Suppressor macrophage (primary cell): ENCODE measurements around the gene KRTAP12-1.

Experiments
- DNase-seq, 4 experiments: peaks; one replicate each; pipeline ENCODE4 v3.0.0-alpha.2; 2020 to 2022

The KRTAP12-1 gene

DNA sequence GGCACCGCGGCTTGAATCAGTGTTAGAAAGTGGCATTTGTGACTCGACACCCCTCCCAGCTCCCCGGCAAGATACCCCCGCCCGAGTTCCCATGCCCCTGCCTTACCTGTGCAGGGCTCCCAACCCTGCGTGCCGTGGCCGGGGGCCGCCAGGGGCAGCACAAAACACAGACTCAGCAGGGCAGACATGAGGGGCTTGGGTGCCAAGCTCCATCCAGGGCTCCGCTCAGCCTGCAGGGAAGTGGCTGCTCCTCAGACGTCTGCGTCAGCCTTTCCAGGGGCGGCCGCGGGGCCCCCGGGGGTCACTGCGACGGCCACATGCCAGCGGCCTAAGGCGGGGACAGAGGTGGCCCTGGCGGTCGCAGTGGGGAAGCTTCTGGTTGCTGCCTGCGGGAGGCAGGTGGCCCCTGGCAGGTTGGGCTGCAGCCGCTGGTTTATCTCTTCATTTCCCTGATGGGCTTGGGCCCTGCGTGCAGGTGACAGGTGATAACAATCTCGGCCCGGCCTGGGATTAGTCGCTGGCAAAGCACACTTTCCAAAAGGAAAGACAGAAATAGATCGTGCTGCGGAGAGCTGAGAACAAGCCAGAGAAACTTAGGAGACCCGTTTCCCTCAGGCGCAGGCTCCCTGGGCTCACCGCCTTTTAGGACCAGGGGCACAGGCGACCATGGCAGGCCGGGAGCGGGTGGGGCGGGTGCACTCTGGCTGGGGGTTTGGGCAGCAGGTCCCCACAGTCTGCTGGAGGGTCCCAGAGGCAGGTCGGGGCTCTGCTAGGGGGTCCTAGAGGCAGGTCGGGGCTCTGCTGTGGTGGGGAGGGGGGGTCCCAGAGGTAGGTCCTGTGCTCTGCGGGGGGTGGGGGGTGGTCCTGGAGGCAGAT, 29.6 kb upstream of the KRTAP12-1 start, which contains the start of gene TSPEAR:
TSPEAR (minus strand) TSS at position 246 of the 876 bp plus-strand sequence; CDS start at position 188, 58 bp downstream.
- no peak for DNase-seq

DNA sequence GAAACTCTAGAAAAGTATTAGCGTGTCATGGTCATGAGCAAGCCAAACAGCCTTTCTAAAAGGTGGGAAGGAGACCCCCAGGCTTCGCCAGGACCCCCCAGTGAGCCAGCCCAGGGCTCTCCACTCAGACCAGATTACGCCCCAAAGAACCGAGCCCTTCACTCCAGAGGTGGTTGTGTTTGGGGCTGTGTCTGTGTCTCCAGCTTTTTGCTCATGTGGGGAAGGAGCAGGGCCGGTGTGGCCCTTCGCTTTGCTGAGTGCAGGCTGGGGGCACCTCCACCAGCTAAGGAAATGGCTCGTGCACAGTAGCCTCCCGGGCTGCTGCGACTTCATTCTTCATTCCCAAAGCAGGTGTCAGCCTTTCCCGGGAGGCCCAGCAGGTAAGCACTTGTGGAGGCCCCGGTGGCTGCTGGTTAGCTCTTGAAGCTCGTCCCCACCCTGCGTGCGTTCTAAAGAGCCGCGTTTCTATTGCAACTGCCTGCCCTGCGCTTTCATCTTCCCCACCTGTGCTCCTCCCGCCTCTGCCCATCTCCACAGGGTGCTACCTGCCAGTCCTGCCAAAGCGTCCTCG, 28.9 kb upstream of the KRTAP12-1 start:
- DNase-seq = no peak

DNA sequence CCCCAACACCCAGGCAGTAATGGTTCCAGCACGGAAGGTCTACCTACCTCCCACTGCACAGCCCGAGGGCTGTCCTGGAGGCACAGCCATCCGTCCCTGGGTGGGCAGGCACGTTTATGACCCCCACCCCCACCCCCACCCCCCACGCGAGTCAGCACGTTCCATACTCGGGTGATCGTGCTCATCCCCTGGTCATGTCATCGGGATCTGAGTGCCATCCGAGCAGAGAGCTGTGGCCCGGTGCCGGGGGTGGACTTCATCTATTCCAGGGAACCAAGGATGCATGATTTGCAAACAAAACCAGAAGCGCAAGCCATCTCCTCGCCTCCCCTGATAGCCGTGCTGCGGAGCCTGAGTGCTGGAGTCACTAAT, 28.3 kb upstream of the KRTAP12-1 start:
- no peak for DNase-seq

DNA sequence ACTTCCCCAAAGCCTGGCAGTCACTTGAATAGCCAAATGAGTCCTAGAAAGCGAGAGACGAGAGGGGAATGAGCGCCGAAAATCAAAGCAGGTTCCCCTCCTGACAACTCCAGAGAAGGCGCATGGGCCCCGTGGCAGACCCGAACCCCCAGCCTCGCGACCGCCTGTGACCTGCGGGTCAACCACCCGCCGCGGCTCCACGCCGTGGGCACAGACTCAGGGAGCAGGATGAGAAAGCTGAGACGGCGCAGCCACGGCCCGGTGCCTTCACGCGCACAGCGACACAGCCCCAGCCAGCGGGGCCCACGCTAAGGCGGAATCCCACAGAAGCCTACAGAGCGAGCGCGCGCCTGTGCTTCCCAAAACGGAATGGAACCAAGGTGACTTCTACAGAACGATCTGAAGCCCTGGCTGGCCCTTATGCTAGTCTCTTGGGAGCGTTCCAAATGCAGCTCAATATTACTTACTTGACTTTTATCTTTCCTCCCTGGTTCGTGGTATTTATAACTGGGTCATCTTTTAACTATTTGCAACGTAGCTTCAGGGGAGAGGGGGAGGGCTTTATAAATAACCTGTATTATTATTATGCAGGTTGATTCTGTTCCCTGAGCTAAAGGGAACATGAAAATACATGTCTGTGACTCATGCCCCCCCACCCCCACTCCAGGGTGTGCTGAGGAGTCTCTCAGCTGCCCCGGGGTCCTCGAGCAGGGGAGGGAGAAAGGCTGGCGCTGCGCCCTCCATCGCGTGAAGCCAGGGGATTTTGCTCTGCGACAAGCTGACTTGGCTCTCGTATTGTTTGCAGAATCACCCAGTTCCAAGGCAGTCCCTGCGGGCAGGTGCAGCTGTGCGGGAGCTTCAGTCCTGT, 27.7 kb upstream of the KRTAP12-1 start:
- DNase-seq = peak in 2 of 4 experiments; percentile 19 to 46

DNA sequence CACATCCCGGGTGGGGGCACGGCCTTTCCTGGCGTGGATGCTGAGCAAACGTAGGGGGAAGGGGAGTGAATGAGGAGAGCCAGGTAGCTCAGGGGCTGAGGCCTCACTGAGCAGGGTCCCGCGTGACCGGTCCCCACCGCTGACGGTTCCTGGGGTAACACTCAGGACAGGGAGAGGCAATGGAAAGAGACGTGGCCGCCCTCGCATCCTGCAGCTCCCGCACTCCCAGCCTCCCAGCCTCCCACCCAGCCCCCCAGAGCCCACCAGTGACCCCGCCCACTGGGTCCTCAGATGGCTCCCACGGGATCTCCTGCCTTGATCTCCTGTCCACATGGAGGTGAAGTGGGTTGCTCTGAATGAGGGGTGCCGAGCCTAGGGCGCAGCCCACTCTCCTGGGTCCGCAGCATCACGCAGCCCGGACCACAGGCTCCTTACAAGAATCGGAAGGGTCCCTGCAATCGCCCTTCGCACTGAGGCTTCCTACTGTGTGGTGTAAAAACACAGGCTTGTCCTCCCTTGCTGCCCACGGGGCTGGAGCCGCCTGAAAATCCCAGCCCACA, 27.0 kb upstream of the KRTAP12-1 start:
- DNase-seq = peak; percentile 42 to 77 (median 64)

DNA sequence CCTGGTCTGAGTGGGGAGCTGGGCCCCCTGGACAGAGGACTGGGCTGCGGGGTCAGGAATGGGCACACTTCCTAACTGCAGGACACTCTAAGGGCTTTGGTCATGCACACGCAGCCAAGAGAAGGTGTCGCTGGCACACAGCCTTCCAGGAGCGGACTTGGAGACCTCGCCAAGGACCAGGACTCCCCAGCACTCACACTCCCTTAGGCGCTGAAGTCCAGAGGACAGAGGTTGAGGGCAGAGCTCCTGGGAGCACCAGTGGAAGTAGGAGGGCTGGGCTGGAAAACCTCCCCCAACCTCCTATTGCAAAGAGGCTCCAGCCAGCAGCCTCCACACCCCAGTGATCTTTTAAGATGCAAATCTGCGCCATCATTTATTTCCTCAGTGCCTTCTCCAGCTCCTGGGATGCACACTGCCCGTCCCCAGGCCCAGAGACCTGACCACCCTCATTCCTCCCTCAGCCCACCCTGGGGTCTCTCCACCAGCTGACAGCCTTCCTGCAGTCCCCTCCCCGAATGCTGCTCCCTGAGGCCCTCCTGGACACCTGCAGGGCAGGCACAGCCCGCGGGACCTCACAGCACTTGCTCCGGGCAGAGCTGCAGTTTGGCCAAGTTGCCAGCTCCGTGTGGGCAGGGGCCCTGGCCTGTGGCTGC, 26.4 kb upstream of the KRTAP12-1 start:
- no peak for DNase-seq

DNA sequence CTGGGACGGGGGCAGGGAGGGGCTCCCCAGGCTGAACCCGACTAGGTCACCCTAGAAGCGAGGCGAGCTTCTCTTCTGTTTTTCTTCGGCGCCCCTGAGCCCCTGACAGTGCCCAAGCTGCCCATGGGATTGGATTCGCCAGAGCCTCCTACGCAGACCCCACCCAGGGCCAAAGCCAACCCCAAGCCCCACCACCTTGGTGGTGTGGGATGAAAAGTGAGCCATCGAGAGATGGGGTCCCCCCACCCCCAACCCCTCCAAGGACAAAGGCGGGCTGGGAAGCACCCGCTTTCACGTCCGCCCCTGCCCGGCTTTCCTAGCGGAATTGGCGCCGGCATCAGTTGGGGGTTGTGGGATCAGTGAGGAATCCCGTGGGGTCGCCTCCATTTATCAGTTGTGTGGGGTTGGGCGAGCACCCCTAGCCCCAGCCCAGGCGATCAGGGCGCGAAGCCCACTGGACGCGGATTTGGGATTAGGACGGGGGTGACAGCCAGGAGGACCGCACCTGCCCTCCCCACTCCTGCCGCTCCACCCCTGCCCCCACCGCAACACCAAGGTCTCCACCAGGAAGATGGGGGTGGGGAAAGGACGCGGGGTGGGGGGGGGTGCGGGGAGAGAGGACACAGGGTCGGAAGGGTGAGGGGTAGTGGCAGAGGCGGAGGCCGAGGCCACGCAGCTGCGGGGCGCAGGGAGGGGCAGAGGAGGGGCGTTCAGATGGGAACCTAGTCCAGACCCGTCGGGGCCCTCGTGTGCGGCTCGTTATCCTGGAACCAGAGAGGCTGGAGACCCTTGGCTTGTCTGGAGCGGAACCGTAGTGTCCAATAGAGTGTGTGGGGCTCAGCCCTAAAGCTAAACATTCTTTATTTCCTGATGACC, 25.0 kb upstream of the KRTAP12-1 start:
- no peak for DNase-seq

DNA sequence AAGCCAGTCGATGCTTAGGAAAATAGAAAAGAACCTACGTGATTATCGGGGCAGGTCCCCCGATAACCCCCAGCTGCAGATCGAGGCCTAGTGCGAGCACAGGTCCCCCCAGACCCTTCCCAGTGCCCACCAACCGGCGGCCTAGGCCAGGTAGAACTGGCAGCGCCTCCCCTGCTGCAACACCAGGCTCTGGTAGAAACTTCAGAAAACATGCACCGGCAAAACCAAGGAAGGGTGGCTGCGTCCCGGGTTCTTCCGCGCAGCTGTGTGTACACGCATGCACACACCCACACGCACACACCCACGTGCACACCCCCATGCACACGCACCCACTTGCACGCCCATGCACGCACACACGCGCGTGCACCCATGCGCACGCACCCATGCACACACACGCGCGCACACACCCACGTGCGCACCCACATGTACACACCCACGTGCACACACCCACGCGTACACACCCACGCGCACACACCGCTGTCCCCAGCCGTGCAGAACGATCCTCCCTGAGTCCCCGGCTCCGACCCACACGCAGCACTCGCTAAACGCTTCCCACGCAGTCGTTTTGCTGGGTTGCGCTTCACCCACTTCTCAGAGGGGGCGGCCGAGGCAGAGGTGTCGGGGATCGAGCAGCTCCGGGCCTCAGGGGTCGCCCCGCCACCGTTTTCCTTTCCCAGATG, 24.2 kb upstream of the KRTAP12-1 start:
- no peak for DNase-seq

DNA sequence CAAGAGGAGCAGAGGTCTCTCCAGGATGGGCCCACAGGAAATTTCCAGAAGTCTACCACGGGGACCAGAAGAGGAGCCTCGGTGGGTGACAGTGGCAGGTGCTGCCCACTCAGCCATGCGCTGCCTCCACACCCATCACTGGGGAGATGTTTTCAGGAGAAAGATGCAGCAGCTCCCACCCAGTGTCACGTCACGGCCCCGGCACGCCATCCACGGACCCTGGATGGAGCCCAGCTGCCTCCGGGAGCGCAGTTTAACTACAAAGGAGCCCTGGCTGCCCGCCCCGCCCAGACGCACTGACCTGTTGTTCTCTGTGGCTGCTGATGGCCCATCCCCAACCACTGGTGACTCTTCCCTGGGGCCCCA, 22.7 kb upstream of the KRTAP12-1 start:
- DNase-seq = no peak

DNA sequence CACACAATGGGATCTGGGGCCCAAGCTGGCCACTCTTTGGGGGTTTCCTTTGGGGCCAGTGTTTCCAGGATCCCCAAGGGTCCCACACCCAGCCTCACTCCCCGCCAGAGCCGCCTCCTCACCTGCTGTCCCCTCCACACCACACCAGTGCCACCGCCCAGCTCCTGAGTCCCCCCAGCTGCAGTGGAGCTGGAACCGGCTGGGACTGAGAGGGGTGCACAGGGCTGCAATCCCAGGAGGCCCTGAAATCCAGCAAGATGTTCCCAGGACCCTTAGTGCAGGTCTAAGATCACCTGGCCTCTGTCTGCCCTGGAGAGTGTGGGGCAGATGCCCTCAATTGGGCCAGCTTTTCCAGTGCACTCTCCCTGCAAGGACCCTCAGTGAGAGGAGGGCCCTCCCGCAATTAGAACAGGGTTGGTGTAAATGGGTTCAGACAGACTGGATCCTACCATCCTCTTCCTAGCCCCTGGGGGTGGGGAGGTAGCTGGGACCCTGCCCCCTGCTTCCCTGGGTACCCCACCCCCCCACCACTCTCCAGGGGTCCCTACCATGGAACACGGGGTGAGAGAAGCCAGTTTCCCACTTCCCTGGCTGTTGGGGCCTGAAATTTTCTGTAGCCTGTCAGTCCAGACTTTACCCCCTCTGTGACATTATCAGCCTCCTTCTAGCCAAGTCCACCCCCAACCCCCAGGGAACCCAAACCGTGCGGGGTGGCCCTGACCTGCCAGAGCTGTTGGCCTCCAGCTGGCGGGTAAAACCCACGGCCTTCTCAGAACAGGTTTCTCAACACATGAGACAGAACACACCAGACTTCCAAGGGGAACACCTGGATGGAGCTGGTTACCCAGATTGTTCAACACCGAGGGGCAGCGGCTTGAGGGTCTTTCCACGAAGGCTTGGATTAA, 22.0 kb upstream of the KRTAP12-1 start:
- no peak for DNase-seq

DNA sequence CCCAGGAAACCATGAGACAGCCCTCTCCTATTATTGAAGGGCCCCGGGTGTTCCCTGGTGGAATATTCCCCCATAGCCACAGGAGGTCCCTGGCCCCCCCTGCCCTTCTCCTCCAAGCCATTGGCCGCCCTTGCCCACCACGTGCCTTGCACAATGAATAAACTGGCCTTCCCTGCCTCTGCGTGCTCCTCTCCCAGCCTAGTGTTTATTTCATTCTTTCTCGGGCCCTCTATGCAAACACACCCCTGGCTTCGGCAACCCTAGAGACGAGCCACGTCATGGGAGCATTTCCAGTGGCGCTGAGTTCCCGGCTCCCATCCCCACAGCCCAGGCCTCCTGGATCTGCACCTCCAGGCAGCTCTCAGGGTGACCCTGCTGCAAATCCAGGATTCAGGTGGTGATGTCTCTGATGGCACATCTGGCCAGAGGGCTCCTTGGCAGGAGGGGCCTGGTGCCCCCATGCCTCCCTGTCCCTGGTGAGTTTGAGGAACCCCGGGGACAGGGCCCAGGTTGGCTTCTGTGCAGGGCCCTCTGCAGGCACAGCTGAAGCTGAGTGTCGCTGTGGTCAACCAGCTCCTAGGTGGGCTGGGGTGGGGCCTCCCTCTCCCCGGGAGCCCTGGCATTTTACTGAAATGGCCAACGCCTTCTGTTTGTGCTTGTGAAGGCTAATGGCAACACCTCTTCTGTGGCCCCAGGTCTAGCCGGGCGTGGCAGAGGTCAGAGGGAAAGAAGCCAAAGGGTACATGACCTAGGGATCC, 21.2 kb upstream of the KRTAP12-1 start:
- no peak for DNase-seq

DNA sequence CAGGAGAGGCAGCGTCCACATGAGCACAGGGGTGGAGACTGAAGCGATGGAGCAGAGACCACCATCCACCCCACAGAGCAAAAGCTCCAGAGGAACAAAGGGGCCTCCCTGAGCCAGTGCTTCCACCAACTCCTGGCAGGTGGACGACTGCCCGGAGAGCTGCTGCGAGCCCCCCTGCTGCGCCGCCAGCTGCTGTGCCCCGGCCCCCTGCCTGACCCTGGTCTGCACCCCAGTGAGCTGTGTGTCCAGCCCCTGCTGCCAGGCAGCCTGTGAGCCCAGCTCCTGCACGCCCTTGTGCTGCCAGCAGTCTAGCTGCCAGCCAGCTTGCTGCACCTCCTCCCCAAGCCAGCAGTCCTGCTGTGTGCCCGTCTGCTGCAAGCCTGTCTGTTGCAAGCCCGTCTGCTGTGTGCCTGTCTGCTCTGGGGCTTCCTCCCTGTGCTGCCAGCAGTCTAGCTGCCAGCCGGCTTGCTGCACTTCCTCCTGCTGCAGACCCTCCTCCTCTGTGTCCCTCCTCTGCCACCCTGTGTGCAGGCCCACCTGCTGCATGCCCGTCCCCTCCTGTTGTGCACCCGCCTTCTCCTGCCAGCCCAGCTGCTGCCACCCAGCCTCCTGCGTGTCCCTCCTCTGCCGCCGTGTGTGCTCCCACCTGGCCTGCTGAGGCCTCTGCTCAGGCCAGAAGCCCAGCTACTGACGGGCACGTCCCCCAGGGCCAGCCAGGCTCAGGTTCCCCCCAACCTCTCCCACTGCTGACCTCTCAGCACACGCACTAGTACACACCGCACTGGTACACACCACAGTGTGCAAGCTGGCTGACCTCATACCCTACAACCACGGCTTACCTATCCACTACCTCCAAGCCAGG, 20.4 kb upstream of the KRTAP12-1 start:
- DNase-seq = no peak

DNA sequence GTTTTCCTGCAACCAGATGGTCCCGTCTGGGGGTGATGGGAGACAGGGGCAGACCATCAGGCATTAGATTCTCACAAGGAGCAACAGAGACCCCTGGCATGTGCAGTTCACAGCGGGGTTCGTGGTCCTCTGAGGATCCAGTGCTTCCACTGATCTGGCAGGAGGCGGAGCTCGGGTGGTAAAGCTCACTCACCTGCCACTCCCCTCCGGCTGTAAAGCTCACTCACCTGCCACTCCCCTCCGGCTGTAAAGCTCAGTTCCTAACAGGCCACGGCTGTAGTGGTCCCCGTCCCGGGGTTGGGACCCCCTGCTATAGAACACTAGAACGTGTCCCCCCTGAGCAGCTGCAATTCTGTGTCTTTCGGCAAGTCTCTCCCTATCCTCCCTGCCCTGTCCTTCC, 19.6 kb upstream of the KRTAP12-1 start:
- no peak for DNase-seq

DNA sequence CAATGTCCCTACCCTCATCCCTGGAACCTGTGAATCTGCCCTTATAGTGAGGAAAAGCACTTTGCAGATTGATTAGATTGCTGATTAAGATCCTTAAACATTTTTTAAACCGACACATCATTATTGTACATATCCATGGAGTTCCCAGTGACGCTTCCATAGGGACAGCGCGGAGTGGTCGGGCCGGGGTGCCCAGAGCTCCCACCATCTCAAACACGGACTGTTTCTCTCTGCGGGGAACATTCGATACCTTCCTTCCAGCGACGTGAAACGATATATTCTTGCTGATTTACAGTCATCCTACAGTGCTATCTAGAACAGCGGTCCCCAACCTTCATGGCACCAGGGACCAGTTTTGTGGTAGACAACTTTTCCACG, 19.0 kb upstream of the KRTAP12-1 start:
- DNase-seq = no peak

DNA sequence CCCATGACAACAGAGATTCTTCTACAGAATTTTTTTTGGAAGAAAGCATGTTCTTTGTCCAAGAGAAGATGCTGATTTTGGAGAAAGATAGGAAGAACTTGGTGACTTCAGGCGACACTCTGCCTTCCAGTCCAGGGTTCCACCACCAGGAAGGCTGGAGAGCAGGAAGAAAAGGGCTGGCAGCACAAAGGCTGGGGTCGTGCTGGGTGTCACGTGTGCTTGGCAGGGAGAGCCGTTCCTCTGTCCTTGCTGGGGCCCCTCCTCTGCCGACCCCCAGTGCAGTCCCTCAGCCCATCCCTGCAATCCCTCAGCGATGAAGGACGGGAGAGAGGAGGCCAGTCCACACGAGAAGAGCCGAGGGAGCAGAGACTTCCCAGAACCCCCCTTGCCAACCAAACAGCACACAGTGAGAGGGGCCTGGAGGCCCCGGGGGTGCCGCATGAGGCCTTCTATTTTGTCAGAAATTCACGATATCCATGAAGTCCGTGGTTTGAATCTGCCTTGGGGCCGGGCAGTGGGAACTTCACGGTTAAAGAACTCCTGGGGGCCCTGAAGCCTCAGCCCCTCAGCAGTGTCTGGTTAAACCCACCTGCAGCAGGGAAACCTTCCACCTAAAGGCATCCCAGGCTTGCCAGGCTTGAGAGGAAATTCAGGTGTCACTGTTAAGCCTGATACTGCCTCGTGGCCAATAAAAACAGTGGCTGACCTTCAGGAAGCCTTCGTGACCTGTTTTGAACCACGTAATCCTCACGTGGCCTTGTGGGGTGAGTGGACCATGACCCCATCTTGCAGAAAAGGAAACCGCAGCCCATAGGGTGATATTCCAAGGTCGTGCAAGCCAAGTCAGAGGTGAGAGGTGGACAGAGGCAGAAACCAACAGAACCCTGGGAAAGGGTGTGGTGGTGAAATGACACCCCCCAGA, 18.4 kb upstream of the KRTAP12-1 start:
- no peak for DNase-seq

DNA sequence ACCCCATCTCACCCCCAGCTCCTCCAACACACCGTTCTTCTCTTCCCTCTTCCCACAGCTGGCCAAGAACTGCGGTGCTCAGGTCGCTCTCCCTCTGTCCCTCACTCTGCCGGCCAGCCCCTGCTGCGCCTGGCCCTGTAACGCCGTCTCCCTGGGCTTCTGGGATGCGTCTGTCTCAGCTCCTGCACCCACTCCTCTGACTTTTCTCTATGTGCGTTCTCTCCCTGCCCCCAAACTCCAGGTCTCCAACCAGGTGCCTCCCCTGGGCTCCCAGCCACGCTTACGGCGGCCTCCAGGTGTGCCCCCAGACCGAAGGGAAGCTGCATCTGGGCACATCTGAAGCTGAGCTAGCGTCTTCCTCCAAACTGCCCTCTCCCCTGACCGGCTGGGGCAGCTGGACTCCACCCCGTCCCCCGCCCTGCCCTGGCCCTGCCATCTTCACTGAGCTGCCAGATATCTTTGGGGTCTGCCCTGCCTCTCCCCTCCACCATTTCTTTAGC, 17.6 kb upstream of the KRTAP12-1 start:
- DNase-seq = no peak
